ENCODE data around the gene NLE1. TPM values are rescaled to one million over a fixed set of nuclear protein-coding genes. Genes with fewer than 3 reads are reported as not detected.

Gene NLE1
- total and polyA plus RNA-seq, 2 donors (not counting 1 experiment from before 2014, with no cell fraction given): 16.5 to 17.5 TPM

DNA sequence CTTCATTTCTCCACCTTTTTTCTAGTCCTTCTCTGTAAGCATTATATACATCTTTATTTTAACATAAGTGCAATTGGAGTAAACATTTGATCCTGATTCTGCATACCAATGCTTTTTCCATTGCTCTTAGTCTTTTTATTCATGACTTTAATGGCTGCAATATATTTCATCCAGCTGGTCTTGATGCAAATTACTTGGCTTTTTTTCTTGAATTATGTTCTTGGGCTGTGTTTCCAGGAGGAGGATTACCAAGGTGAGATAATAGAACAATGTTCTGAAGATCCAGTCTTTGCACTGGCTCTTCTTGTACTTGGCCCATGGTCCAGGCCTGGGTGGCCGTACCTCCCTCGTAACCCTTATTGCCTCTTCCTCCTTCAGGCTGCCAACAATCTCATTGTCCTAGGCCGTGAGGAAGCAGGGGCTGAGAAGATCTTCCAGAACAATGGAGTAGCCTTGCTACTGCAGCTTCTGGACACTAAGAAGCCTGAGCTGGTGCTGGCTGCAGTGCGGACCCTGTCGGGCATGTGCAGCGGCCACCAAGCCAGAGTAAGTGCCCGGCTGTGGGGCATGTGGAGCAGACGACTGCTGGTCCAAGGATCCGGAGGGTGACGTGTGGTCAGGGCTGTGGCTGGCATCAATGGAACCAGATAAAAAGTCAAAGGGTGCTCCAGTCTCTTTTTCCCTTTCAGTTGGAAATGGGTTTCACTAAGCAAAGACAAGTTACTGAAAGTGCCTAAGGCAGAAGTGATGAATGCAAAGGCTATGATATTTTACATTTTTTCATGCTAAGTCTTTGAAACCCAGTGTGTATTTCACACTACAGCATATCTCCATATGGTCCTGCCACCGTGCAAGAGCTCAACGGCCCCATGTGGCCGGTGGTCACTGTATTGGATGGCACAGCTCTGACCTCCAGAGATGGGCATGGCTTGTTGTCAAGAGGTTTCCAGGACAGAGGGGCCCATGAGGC lies 12.4 kb upstream of the NLE1 start:
- H3K4me1 Mint-ChIP-seq: no peaks in the 10 kb centered on the region
- H3K27me3 ChIP-seq (replicated peaks in 1 of 4; ENCODE audit: control extremely low read depth in 1 of 4, control insufficient read depth in 3 of 4, insufficient read depth in 4 of 4, low read length in 3 of 4): peaks cover 0 to 6% (median 2%) of the 10 kb centered on the region in 4 experiments
- H3K9me3 ChIP-seq (ENCODE audit: control extremely low read depth in 1 of 3, control insufficient read depth in 2 of 3, insufficient read depth in 1 of 3, low read length in 2 of 3): no peaks in the 10 kb centered on the region
- H3K4me3 ChIP-seq (ENCODE audit: control extremely low read depth in 1 of 5, extremely low read depth in 1 of 5, insufficient read depth in 1 of 5, low read depth in 2 of 5, low read length in 4 of 5): no peak overlapping the region
- WGBS (ENCODE audit: insufficient coverage): 95% methylated on average over 10 of the region's 13 CpGs
- DNase-seq (no peak), ATAC-seq (ENCODE audit: low read depth) (no peak)
- ChIA-PET CTCF (no interaction called here), POLR2A (no interaction called here)
- no peaks in the 10 kb centered on the region for H4K20me1 ChIP-seq (ENCODE audit: control insufficient read depth, insufficient read depth, low read length, poor library complexity, severe bottlenecking)
- no peak overlapping the region for H2AFZ ChIP-seq (ENCODE audit: insufficient read depth, low read depth, low read length, poor library complexity, severe bottlenecking)
- H3K27me3 Mint-ChIP-seq: peaks cover 21% of the 10 kb centered on the region
- H3K79me2 ChIP-seq (ENCODE audit: control insufficient read depth, insufficient read depth, low read length): no peaks in the 10 kb centered on the region
- H3K9me3 Mint-ChIP-seq (ENCODE audit: insufficient read depth): no peaks in the 10 kb centered on the region
- no peaks in the 10 kb centered on the region for H3K36me3 ChIP-seq (replicated peaks in 1 of 2; ENCODE audit: control extremely low read depth in 1 of 2, control insufficient read depth in 1 of 2, extremely low read depth in 1 of 2, insufficient read depth in 2 of 2, low read length in 1 of 2)
- H3K27ac Mint-ChIP-seq: no peak overlapping the region
- no peak overlapping the region for H3K9ac ChIP-seq (ENCODE audit: low read length)
- no peak overlapping the region for H3K4me3 Mint-ChIP-seq
- no peak overlapping the region for H3K4me2 ChIP-seq (replicated peaks; ENCODE audit: low read depth, low read length, poor library complexity, severe bottlenecking)
- no peak for TF ChIP-seq EZH2 (IDR thresholded peaks at IDR 0.05; ENCODE audit: borderline replicate concordance, insufficient read depth, low read depth, low read length, poor library complexity, severe bottlenecking)
- TF ChIP-seq, protein P1, sequence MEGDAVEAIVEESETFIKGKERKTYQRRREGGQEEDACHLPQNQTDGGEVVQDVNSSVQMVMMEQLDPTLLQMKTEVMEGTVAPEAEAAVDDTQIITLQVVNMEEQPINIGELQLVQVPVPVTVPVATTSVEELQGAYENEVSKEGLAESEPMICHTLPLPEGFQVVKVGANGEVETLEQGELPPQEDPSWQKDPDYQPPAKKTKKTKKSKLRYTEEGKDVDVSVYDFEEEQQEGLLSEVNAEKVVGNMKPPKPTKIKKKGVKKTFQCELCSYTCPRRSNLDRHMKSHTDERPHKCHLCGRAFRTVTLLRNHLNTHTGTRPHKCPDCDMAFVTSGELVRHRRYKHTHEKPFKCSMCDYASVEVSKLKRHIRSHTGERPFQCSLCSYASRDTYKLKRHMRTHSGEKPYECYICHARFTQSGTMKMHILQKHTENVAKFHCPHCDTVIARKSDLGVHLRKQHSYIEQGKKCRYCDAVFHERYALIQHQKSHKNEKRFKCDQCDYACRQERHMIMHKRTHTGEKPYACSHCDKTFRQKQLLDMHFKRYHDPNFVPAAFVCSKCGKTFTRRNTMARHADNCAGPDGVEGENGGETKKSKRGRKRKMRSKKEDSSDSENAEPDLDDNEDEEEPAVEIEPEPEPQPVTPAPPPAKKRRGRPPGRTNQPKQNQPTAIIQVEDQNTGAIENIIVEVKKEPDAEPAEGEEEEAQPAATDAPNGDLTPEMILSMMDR (IDR thresholded peaks at IDR 0.05): no peak
- H3K4me1 ChIP-seq (ENCODE audit: control insufficient read depth in 2 of 2, insufficient read depth in 2 of 2, low read length in 2 of 2): no peaks in the 10 kb centered on the region
- no peak overlapping the region for H3K27ac ChIP-seq (ENCODE audit: low read length in 2 of 2)
- intact Hi-C loops (cut with micrococcal nuclease): no loop called here

Data from B cell (primary cell).